ENCODE results near the gene CNR2.
"Not testable (repeated sequence)": the region's sequence is repeated elsewhere in the genome, so short reads cannot be mapped to it uniquely, and the experiment has no call there.

The CNR2 gene

DNA sequence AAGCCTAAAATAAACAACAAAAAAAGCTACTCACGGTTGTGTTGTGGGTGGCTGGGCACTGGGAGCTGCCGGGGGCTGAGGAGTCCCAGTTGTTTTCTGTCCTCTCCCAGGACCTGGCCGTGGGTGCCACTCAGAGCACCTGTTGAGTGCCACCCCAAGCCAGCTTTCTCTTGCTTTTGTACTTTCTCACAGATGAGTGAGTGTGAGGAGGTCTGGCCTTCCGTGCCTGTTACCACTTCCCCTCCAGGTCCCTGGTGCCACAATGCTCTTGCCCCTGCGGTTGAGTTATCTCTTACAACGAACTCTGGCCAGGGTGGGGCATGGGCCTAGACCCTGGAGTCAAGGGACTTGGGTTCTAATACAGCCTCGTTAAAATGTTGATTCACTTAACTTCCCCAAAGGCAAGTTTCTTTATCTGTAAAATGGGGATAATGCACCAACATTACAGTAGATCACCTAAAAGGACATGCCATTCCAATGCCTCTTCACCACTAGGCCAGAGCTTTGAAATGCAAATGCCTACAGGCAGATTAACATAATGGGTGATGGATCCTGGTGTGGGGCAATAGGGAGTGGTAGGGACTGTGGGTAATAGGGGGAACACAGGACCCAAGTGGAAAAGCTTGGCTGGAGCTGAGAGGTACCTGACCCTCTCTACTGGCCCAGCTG is at the start of gene CNR2:
Gene CNR2, minus strand, starts transcription at position 151 of the 669 bp plus-strand sequence. CDS start 37,745 bp downstream, outside the sequence.
- DNase-seq (ENCODE audit: low read depth, low spot score): no peak

DNA sequence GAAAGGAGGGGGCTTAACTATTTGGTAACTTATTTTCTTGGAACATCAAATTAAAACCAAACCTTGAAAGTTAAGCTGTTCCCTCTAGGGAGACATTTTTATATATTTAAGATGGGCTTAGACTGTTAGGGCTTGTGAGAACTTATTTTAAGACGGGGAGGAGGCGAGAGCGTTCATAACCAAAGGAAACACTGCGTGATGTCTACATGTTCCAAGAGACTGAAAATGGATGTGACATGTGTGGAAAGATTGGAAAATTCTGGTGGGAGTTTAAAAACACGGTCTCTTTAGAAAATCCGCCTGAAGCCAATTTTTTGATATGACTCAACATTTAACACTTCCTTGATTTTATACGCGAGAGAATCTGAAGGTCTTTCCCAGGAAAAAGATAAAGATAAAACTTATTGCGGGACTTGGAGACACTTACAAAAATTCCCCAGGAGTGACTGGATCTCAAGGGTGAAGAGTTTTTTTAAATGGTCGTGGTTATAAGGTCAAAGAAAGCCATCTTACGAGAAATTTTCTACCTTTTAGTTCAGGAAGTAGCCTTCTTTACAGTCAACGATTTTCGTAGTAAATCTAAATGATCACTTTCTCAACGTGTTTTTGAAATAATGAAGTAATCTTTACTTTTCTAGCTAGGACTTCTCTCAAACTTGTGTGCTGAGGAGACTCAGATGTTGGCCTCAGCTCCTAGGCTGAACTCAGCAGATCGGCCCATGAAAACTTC is 47.3 kb upstream of the CNR2 start:
- DNase-seq (ENCODE audit: low read depth, low spot score): no peak

DNA sequence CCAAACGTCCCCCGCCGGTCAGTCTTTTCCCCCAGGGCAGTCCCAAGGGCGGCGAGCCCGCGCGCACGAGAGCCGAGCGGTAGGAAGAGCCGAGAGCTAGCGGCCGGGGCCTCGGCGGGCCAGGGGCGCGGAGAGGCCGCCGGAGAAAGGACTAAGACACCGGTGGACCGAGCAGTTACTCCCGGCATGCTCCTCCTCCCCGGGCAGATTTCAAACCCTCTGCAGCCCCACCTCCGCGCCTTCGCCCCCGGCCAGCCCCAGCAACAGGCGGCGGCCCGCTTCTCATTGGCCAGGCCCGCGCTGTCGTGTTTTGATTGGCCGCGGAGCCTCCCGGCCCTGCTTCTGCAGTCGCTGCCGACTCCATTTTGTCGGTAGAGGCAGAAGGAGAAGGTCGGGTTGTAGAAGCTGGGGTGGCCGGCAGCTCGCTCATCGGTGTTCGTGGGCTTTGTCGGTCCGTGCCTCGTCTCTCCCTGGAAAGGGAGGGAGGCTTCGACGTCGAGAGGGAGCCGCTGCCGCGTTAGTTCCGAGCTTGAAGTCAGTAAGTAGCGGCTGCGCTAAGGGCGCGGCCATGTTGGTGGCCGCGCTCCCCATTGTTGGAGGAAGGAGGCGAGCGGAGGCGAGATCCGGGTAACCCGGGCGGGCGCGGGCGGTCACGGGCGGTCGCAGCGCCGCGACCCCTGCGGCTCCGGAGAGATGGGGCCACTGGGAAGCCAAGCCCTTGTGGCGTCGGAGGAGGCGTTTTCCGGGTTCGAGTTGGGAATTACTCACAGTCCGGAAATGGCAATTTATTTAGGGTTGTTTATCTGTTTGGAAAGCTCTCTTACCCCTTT is 46.5 kb upstream of the CNR2 start, which contains the start of gene PNRC2:
Gene PNRC2, plus strand, starts transcription at position 368 of the 830 bp plus-strand sequence. CDS start 1,630 bp downstream, outside the sequence.
- peak; percentile 85 for DNase-seq (ENCODE audit: low read depth, low spot score)

DNA sequence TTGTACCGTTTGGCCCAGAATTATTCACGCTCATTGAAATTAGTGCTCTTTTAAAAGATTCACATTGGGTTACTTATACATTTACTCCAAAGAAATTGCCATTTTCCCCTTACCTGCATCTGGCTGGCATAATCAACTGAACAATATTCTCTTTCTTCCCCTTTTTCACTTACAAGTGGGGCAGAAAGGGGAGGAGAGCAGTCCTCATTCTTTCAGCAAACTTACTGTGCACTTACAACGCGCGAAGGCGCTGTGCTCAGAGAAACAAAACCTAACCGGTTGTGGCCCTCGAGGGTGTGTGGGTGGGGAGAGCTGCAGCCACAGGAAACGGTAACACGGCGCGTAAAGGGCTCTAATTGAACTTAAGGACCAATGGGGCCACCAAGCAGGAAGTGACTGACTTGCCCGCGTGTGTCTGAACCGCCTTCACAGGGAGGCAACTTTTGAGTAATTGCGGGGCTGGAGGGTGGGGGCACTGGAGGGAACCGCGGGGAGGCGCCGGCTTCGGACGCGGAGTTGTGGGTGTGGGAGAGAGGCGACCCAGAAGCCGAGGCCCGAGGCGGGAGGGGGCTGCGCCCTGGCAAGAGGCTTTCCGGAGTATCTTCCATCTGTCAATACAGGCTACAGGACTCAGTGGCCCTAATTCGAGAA is 45.8 kb upstream of the CNR2 start:
- DNase-seq (ENCODE audit: low read depth, low spot score): peak; percentile 40

DNA sequence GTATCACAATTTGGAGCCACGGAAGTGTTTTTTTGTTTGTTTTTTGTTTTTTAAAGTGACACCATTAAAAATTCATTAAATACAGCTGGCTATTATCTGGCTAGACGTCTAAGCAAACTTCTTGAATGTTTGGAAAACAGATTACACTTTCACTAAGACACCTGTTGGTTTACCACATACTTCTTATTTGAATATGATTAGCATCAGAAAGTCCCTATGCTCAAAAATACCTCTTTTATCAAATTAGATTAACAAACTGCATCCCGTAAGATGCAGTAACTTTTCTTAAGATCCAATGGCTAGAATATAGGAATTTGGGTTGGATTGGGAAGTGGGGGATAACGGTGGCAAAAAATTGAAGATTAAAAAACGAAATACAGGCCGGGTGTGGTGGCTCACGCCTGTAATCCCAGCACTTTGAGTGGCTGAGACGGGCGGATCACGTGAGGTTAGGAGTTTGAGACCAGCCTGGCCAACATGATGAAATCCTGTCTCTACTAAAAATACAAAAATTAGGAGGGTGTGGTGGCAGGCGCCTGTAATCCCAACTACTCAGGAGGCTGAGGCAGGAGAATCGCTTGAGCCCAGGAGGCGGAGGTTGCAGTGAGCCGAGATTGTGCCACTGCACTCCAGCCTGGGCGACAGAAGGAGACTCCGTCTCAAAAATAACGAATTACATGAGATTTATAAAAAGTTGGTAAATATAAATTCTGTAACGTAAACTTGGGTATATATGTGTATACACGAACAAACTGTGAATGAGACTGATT is 45.1 kb upstream of the CNR2 start:
- DNase-seq (ENCODE audit: low read depth, low spot score): not testable (repeated sequence)

DNA sequence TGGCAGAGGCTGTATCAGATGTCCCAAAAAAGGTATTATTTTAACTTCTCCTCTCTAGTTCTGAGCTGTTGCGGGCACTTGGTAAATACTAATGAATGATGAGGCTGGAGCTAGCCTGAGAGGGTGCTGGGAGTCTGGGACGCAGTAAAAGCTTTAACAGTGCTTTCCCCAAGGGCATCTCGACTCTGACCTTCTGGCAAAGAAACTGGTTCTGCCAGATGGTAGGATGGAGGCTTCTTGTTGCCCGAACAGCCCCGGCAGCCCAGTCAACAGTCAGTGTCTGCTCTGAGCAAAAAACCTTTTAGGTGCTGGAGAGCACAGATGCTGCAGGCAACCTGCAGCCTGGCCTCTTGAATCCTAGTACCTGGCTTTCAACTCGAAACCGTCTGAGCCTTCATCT is 43.9 kb upstream of the CNR2 start:
- DNase-seq (ENCODE audit: low read depth, low spot score): no peak

DNA sequence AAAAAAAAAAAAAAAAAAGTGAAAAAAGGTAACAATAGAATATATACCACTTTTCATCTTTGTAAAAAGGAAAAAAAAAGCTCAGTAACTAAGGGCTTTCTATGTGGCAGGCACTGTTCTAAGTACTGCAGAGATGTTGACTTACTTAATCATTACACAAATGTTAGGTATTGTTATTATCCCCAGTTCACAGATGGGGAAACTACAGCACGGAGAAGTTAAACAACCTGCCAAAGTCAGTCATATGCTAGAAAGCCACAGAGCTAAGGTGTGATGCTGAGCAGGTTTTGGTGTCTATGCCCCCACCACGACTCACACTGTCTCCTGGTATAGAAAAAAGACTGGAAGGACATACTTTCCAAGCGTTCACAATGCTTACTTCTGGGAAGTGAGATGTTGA is 39.9 kb upstream of the CNR2 start:
- DNase-seq (ENCODE audit: low read depth, low spot score): no peak

DNA sequence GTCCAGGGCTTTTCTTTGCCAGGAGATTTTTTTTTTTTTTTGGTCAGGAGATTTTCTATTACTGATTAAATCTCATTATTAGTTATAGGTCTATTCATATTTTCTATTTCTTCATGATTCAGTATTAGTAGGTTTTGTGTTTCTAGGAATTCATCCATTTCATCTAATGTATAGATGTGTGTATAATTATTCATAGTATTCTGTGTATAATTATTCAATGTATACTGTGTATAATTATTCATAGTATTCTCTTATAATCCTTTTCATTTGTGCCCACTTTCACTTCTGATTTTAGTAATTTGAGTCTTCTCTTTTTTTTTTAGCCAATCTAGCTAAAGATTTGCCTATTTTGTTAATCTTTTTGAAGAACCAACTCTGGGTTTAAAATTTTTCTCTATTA is 34.2 kb upstream of the CNR2 start:
- no peak for DNase-seq (ENCODE audit: low read depth, low spot score)

DNA sequence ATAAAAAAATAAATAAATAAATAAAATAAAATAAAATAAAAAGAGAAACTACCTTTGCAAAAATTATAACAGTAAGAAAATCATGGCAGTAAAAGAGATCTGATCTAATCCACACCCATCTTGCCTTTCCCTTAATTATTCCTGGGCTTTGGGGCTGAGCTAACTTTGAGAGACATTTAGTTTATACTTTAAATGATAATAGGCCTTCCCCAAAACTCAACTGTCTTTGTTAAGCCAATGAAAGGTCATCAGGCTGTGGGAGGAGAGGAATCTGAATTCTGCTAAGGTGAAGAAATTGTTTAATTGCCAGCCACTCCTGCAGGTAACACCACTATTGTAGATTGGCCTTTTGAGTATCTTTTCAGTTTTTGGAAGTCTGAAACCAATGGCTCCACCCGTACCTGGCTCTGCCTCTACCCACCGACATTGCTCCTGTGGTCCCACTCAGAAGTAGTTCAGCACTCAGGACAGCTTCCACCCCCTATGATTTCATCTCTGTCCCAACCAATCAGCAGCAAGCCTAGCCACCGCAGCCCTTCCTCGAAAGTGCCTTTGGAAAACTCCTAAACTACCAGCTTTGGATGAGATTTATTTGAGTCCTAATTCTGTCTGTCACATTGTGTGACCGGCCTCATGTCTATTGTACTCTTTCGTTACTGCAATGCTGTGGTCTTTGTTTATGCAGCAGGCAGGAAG is 23.5 kb upstream of the CNR2 start:
- no peak for DNase-seq (ENCODE audit: low read depth, low spot score)

DNA sequence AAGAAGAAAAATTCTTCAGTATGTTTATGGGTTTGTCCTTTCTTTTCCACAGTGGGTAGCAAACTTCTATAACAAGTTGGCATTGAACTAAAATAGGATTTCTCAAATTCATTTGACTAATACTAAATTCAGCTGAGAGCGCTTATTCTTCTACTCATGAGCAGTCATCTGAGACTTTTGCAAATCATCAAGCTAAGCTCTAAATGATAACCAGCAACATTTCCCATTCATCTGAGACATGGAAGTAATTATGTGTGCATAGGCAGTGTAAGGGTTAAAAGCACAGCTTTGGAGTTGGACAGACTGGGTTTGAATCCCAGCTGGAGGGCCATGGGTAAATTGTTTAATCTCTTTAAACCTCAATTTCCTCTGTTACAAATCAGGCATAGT is 18.3 kb upstream of the CNR2 start:
- no peak for DNase-seq (ENCODE audit: low read depth, low spot score)

DNA sequence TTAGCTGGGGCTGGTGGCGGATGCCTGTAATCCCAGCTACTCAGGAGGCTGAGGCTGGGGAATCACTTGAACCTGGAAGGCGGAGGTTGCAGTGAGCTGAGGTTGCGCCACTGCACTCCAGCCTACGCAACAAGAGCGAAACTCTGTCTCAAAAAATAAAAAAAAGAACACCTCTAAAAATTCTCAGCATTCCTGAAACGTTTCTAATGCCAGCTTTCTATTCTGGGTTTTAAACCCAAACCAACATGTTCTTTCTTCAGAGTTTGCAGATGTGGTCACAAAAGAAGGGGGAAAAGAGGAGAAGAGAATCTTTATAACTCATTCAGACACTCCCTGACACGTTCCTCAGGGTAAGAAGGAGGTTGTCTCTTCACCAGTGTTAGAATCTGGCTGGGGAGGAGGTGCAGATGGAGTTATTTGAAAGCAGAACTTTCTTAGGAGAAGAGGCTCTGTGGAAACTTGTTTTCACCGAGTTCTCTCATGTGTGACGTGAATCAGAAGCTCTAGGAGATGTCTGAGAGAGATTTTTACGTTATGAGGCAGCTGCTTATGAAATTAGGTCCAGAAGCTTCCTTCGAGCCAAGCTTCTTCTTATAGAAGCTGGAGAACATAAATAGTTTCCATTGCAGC is 17.8 kb upstream of the CNR2 start:
- no peak for DNase-seq (ENCODE audit: low read depth, low spot score)

DNA sequence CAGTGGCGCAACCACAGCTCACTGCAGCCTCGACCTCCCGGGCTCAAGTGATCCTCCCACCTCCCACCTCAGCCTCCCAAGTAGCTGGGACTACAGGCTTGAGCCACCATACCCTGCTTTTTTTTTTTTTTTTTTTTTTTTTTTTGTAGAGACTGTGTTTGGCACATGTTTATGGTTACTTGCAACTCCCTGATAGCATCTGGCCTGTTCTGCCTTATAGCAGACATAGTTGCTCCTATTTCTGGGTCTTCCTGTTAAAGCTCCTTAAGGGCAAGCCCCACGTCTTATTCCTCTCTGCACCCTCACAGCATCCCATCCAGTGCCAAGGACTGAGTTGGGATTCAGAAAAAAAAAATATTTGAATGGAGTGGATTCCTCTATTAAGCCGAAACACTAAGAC is 17.1 kb upstream of the CNR2 start:
- no peak for DNase-seq (ENCODE audit: low read depth, low spot score)

DNA sequence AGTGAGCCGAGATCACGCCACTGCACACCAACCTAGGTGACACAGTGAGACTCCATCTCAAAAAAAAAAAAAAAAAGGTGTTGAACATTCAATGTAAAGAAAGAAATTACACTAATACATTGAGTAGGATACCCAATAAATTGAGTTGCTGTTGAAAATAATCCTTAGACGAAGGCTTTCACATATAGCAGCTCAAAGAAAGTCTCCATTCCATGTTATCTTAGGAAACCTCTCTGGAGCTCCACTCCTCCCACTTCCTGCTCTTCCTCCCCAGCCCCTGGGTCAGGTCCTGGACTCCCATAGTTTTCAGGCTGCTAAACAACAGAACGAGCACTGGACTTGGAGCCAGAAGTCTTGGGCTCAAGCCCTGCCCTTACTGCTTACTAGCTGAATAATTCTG is 15.6 kb upstream of the CNR2 start:
- DNase-seq (ENCODE audit: low read depth, low spot score): no peak

DNA sequence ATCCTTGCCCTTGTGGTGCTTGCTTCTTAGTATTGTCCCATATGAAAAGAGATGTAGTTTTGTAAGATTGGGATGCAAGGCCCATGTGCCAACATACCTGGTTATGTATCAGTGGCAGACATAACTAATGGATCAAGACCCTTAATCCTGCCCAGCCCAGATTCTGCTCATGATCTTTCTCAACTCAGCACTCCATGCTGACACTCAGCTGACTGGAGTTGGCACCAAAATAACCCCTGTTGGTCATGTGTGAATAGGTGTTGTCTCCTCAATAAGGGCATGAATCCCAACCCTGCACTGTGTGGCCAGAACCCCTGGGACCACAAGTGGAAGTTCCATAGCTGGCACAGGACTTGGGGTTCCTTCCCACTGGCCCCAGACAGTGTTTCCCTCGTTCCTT is 13.9 kb upstream of the CNR2 start:
- DNase-seq (ENCODE audit: low read depth, low spot score): no peak

DNA sequence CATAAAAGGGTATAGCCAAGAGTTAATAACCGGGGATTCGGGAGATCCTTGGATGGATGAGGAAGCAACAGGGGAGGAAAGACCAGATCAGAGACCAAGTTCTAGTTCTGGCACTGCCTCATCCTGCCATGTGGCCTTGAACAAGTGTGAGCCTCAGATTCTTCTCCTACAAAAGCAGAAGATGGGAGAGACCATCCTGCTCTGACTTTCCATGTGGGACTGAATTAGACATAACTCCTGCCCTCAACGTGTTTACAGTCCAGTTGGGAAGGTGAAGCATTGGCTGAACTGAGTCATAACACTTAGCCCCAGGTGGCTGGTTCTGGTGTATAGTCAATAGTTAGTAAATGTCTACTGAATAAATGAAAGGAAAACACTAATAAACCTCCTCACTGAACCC is 12.1 kb upstream of the CNR2 start:
- DNase-seq (ENCODE audit: low read depth, low spot score): no peak

DNA sequence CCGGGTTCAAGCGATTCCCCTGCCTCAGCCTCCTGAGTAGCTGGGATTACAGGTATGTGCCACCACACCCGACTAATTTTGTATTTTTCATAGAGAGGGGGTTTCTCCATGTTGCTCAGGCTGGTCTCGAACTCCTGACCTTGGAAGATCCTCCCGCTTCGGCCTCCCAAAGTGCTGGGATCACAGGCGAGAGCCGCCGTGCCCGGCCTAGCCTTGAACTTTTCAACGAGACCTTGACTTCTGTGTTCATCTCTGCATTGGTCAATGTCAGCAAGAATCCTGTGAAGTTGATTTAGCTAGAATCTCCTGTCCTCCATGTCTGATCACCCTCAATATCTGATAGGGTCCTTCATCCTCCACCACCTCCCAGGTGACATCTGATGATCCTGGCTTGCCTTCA is 11.4 kb upstream of the CNR2 start:
- DNase-seq (ENCODE audit: low read depth, low spot score): no peak

DNA sequence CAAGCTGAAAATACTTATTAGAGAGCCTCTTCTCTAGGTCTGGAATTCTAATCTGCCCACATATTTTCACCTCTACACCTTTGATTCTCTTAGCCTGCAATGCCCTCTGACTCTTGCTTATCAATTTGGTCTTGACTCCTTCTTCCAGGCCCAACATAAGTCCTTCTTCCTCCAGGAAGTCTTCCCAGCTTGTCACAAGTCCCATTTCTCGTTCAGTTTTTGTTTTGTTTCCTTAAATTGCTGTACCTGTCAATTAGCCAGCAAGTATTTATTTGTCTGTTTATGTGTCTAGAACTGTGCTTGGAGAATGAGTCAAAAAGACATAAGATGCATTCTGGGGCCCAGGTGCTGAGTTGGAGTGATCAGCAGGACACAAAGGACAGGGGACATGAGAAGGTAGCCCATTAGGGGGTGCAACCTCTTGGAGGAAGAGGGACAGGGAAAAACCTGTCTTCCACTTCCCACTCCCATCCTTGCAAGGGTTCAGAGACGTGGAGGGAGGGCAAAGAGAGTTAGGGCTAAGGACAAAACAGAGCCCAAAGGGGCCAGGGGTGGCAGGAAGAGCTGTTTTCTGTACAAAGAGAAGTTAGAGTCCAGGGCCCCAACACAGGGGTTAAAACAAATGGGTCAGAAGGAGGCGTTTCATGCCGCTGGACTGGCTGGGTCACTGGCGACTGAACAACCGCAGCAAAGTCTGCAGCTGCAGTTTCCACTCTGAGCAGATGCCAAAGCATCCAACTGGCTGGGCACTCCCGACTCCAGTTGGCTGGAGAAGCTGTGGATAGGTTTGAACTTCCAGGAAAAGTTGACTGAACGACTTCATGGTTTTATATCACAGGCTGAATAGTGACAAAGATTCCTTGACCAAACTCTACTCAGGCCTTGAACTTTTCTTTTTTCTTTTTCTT is 10.7 kb upstream of the CNR2 start:
- DNase-seq (ENCODE audit: low read depth, low spot score): no peak

DNA sequence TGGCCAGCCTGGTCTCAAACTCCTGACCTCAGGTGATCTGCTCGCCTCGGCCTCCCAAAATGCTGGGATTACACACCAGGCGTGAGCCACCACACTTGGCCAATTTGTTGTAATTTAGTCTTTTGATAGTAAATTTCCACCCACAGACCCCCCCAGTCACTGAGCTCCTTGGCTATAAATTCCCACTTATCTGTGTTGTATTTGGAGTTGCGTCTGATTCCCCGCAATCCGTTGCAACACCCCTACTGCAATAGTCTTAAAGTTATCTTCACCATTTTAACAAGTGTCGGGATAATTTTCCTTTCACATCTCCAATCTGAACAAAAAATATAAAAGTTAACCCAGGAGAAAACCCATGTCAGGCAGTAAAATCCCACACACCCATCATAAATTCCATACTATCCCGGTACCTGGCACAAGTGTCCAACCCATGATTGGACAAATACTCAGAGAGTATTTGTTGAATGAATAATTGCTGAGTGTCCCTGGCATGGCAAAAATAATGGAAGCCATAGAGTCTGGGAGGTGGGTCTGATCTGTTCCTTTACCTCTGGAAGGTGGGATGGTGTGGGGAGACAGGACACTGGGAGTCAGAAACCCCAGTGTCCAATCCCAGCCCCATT is 9.3 kb upstream of the CNR2 start:
- DNase-seq (ENCODE audit: low read depth, low spot score): no peak

Data from brain pericyte (primary cell).